CD4-positive, alpha-beta T cell (primary cell): Measurements from ENCODE around the gene MTG2. TPM values are rescaled to one million over a fixed set of nuclear protein-coding genes. Genes with fewer than 3 reads are reported as not detected.

ENCODE experiments used
- ATAC-seq: fragments of 200-7000 bp; cut with Tn5 transposase; one replicate; pipeline ENCODE4 v1.10.0; 2022; ENCODE audit warnings: mild to moderate bottlenecking; ENCODE audit not compliant: poor library complexity
- CTCF ChIA-PET: fragments of 350-600 bp; sonication (Branson Sonifier 250); formaldehyde crosslinking; loops from one replicate; lab custom pipeline; 2021; ENCODE audit warnings: antibody characterized with exemption, inconsistent platforms; lab: Charles Lee
- POLR2A ChIA-PET: fragments of 350-600 bp; sonication (Branson Sonifier 250); formaldehyde crosslinking; loops from one replicate; lab custom pipeline; 2021; ENCODE audit warnings: antibody characterized with exemption, inconsistent platforms; lab: Charles Lee
- DNase-seq, 14 experiments: peaks; one replicate each; pipeline ENCODE4 v3.0.0-alpha.2; 2013 to 2020; ENCODE audit warnings: mixed read lengths in 2 of 14
- H3K27ac ChIP-seq, 2 donors: one replicate each; pipeline versions ENCODE4 v1.5.1 to v1.7.0; 2013; ENCODE audit warnings: low read length in 2 of 2, low read depth in 1 of 2, mild to moderate bottlenecking in 1 of 2
- H3K27me3 ChIP-seq, 2 experiments: 1 replicate in 1 of 2; 2 replicates in 1 of 2; pipeline versions ENCODE4 v1.6.1 to v1.7.0; 2013; ENCODE audit warnings: low read length in 2 of 2, control low read depth in 1 of 2, mild to moderate bottlenecking in 1 of 2, moderate library complexity in 1 of 2; ENCODE audit not compliant: insufficient read depth in 2 of 2, control insufficient read depth in 1 of 2
- H3K36me3 ChIP-seq: one replicate; pipeline ENCODE4 v1.6.1; 2013; ENCODE audit warnings: low read length, control low read depth; ENCODE audit not compliant: insufficient read depth
- H3K4me1 ChIP-seq: one replicate; pipeline ENCODE4 v1.6.1; 2013; ENCODE audit warnings: low read length, control low read depth; ENCODE audit not compliant: insufficient read depth
- H3K4me3 ChIP-seq: one replicate; pipeline ENCODE4 v1.5.1; 2013; ENCODE audit warnings: mild to moderate bottlenecking, low read length, moderate library complexity
- H3K9me3 ChIP-seq, 2 experiments: 1 replicate in 1 of 2; 2 replicates in 1 of 2; pipeline versions ENCODE4 v1.6.1 to v1.7.0; 2013; ENCODE audit warnings: low read length in 2 of 2, mild to moderate bottlenecking in 2 of 2, control low read depth in 1 of 2, moderate library complexity in 1 of 2; ENCODE audit not compliant: control insufficient read depth in 1 of 2, insufficient read depth in 1 of 2
- H3K27ac Mint-ChIP-seq: one replicate; pipeline ENCODE4 v1.8.0; 2020; ENCODE audit warnings: mixed read lengths
- H3K27me3 Mint-ChIP-seq: one replicate; pipeline ENCODE4 v1.8.0; 2021; ENCODE audit warnings: mixed read lengths
- H3K36me3 Mint-ChIP-seq: one replicate; pipeline ENCODE4 v1.8.0; 2021; ENCODE audit warnings: low read depth, mixed read lengths
- H3K4me1 Mint-ChIP-seq: one replicate; pipeline ENCODE4 v1.8.0; 2021; ENCODE audit warnings: low read depth, mixed read lengths
- H3K4me3 Mint-ChIP-seq: one replicate; pipeline ENCODE4 v1.8.0; 2020; ENCODE audit warnings: mild to moderate bottlenecking, mixed read lengths
- H3K9me3 Mint-ChIP-seq: one replicate; pipeline ENCODE4 v1.8.0; 2020; ENCODE audit warnings: mixed read lengths
- CTCF ChIP-seq: fragments of 200-600 bp; IDR thresholded peaks from one replicate; pipeline ENCODE4 v1.8.0; 2022; ENCODE audit warnings: antibody characterized with exemption, mild to moderate bottlenecking
- intact Hi-C, 2 experiments: fragments of 100-400 bp; cut with DNase I in 1 of 2; cut with micrococcal nuclease in 1 of 2; formaldehyde crosslinking; loops; one replicate each; pipeline versions ENCODE4 v1.15.1 to v1.9.0; 2023 to 2025; cut with DNase I, micrococcal nuclease
- polyA plus RNA-seq, 2 donors: library from polyadenylated mRNA; unstranded; fragments of 120-200 nt; gene quantifications; one replicate each; pipeline ENCODE4 v1.2.1, GENCODE V29; 2013
- total RNA-seq, 174 experiments: library from RNA in 2 of 174; stranded (reverse) in 2 of 174; gene quantifications; one replicate each; pipeline ENCODE4 v1.2.3 and lab custom pipeline; 2021 to 2026

The MTG2 gene, protein sequence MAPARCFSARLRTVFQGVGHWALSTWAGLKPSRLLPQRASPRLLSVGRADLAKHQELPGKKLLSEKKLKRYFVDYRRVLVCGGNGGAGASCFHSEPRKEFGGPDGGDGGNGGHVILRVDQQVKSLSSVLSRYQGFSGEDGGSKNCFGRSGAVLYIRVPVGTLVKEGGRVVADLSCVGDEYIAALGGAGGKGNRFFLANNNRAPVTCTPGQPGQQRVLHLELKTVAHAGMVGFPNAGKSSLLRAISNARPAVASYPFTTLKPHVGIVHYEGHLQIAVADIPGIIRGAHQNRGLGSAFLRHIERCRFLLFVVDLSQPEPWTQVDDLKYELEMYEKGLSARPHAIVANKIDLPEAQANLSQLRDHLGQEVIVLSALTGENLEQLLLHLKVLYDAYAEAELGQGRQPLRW
- 1 to 10 TPM; 9.5 to 9.9 TPM for total RNA-seq
- polyA plus RNA-seq (2013, experiment 1 of 2) = 25.9 TPM
- polyA plus RNA-seq (2013, experiment 2 of 2) = 27.8 TPM
- 12.6 to 66.8 (median 33.6) reads per million in 172 experiments for total RNA-seq (lab: John Stamatoyannopoulos, UW)

GRCh38 chr20:62182469-62183425, at the start of gene MTG2:
Gene MTG2 (plus strand): TSS chr20:62183028. CDS start chr20:62193421, 10,393 bp downstream.
- Histone ChIP-seq H3K27me3 (no peaks in the 10 kb centered on the region), H3K4me1 (peaks cover 22% of the 10 kb centered on the region), H3K4me3 (peak within 1 kb of the TSS; percentile 78), H3K27ac (peak within 1 kb of the TSS; percentile 78 to 83), H3K36me3 (no peaks in the 10 kb centered on the region), H3K9me3 (no peaks in the 10 kb centered on the region)
- POLR2A ChIA-PET = interaction anchor here (0.6 to 2.4 kb wide), 5 partner anchors 10 to 117 kb away, joined by 3 to 8 read pairs (median 5); partner anchors contain the start of genes OSBPL2, PSMA7 and TAF4
- CTCF ChIA-PET = no interaction called here
- peak within 1 kb of the TSS; percentile 97 for H3K27ac Mint-ChIP-seq
- peak within 1 kb of the TSS; percentile 98 for H3K4me3 Mint-ChIP-seq
- peaks cover 22% of the 10 kb centered on the region for H3K36me3 Mint-ChIP-seq
- H3K27me3 Mint-ChIP-seq = no peaks in the 10 kb centered on the region
- peaks cover 48% of the 10 kb centered on the region for H3K4me1 Mint-ChIP-seq
- intact Hi-C loops = loop anchor here (1.0 to 5.0 kb wide), 9 partner anchors 38 to 1035 kb away; partner anchors contain the start of genes ADRM1 (in 1 of the 2), LSM14B (in 1 of the 2), OSBPL2 (in 1 of the 2) and PSMA7 (in 1 of the 2)
- peak; percentile 85 to 98 (median 92) for DNase-seq
- peak; percentile 94 for ATAC-seq
- no peak for TF ChIP-seq CTCF
- no peaks in the 10 kb centered on the region for H3K9me3 Mint-ChIP-seq

GRCh38 chr20:62133051-62133845, 49.6 kb upstream of the MTG2 start:
- H3K36me3 ChIP-seq = peaks cover 96% of the 10 kb centered on the region
- ChIA-PET CTCF (no interaction called here), POLR2A (interaction anchor here (1.2 to 4.9 kb wide), 4 partner anchors 10 to 67 kb away, joined by 3 to 40 read pairs (median 6); partner anchors contain the start of genes LSM14B, PSMA7, SS18L1 and TAF4)
- Mint-ChIP-seq H3K36me3 (peaks cover 95% of the 10 kb centered on the region), H3K27me3 (no peaks in the 10 kb centered on the region), H3K4me3 (no peak overlapping the region), H3K27ac (peak overlapping the region; percentile 80), H3K4me1 (peaks cover 39% of the 10 kb centered on the region), H3K9me3 (no peaks in the 10 kb centered on the region)
- no peaks in the 10 kb centered on the region for H3K27me3 ChIP-seq
- TF ChIP-seq CTCF = no peak
- DNase-seq (no peak), ATAC-seq (no peak)
- H3K4me1 ChIP-seq = peaks cover 53% of the 10 kb centered on the region
- H3K27ac ChIP-seq = peak overlapping the region; percentile 7 to 16
- no peaks in the 10 kb centered on the region for H3K9me3 ChIP-seq
- intact Hi-C loops = no loop called here
- no peak overlapping the region for H3K4me3 ChIP-seq
